Measurements from ENCODE around the gene PKN2.

Gene PKN2

GRCh38 chr1:88812366-88812765, 128.3 kb downstream of the PKN2 start:
- Histone ChIP-seq H3K4me1 (ENCODE audit: control insufficient read depth, insufficient read depth, low read length) (no peaks in the 10 kb centered on the region), H3K36me3 (ENCODE audit: control insufficient read depth in 2 of 2, insufficient read depth in 1 of 2, low read length in 2 of 2) (peaks cover 25 to 29% of the 10 kb centered on the region in 2 experiments)

GRCh38 chr1:88813471-88813870, 129.4 kb downstream of the PKN2 start:
- CTCF ChIA-PET: interaction anchor here (0.6 to 1.4 kb wide), 2 partner anchors 14 to 64 kb away, joined by 3 read pairs; no protein-coding TSS in a partner anchor
- POLR2A ChIA-PET: no interaction called here
- no peak overlapping the region for H3K4me3 ChIP-seq (ENCODE audit: low read depth, low read length)
- no peak overlapping the region for H3K27ac ChIP-seq (ENCODE audit: extremely low read depth, low read depth, low read length)
- H3K36me3 ChIP-seq (ENCODE audit: control insufficient read depth in 2 of 2, insufficient read depth in 1 of 2, low read length in 2 of 2): peaks cover 14 to 28% of the 10 kb centered on the region in 2 experiments; a peak in 2 of 3 replicates
- H3K9me3 ChIP-seq (ENCODE audit: control insufficient read depth, insufficient read depth, low read depth, low read length): no peaks in the 10 kb centered on the region
- H3K4me1 ChIP-seq (ENCODE audit: control insufficient read depth, insufficient read depth, low read length): no peaks in the 10 kb centered on the region
- TF ChIP-seq ZNF510 (tag by site-specific recombination; IDR thresholded peaks at IDR 0.05; ENCODE audit: insufficient replicate concordance) (no peak), ZNF157 (tag by site-specific recombination; IDR thresholded peaks at IDR 0.05) (no peak), ZNF132 (tag by site-specific recombination; IDR thresholded peaks at IDR 0.05; ENCODE audit: borderline replicate concordance) (no peak), ZNF423 (tag by site-specific recombination; IDR thresholded peaks at IDR 0.05) (no peak), ZNF837 (tag by site-specific recombination; IDR thresholded peaks at IDR 0.05) (no peak), MEIS1 (CRISPR knock-in tag; IDR thresholded peaks at IDR 0.05; ENCODE audit: borderline replicate concordance) (no peak), ZFP69B (tag by site-specific recombination; IDR thresholded peaks at IDR 0.05) (no peak), TSHZ1 (tag by site-specific recombination; IDR thresholded peaks at IDR 0.05; ENCODE audit: borderline replicate concordance) (no peak)

More at GRCh38 chr1:88812366-88812765, 128.3 kb downstream of the PKN2 start:
- Histone ChIP-seq H3K9me3 (ENCODE audit: control insufficient read depth, insufficient read depth, low read depth, low read length) (no peaks in the 10 kb centered on the region), H3K4me3 (ENCODE audit: low read depth, low read length) (no peak overlapping the region), H3K27ac (ENCODE audit: extremely low read depth, low read depth, low read length) (no peak overlapping the region)
- no peak for TF ChIP-seq ZNF791 (tag by site-specific recombination; IDR thresholded peaks at IDR 0.05)
- no peak for TF ChIP-seq ZNF18 (tag by site-specific recombination; IDR thresholded peaks at IDR 0.05)
- TF ChIP-seq ZNF2 (tag by site-specific recombination; IDR thresholded peaks at IDR 0.05): no peak
- TF ChIP-seq, protein P1, sequence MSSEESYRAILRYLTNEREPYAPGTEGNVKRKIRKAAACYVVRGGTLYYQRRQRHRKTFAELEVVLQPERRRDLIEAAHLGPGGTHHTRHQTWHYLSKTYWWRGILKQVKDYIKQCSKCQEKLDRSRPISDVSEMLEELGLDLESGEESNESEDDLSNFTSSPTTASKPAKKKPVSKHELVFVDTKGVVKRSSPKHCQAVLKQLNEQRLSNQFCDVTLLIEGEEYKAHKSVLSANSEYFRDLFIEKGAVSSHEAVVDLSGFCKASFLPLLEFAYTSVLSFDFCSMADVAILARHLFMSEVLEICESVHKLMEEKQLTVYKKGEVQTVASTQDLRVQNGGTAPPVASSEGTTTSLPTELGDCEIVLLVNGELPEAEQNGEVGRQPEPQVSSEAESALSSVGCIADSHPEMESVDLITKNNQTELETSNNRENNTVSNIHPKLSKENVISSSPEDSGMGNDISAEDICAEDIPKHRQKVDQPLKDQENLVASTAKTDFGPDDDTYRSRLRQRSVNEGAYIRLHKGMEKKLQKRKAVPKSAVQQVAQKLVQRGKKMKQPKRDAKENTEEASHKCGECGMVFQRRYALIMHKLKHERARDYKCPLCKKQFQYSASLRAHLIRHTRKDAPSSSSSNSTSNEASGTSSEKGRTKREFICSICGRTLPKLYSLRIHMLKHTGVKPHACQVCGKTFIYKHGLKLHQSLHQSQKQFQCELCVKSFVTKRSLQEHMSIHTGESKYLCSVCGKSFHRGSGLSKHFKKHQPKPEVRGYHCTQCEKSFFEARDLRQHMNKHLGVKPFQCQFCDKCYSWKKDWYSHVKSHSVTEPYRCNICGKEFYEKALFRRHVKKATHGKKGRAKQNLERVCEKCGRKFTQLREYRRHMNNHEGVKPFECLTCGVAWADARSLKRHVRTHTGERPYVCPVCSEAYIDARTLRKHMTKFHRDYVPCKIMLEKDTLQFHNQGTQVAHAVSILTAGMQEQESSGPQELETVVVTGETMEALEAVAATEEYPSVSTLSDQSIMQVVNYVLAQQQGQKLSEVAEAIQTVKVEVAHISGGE (tag by site-specific recombination; conservative IDR thresholded peaks at IDR 0.05; ENCODE audit: low read depth): no peak
- no peak for TF ChIP-seq FEZF1 (tag by site-specific recombination; IDR thresholded peaks at IDR 0.05)
- TF ChIP-seq ZBTB7A (tag by site-specific recombination; IDR thresholded peaks at IDR 0.05; ENCODE audit: low read depth): no peak
- TF ChIP-seq KLF10 (tag by site-specific recombination; IDR thresholded peaks at IDR 0.05): no peak
- TF ChIP-seq ZNF404 (tag by site-specific recombination; IDR thresholded peaks at IDR 0.05): no peak
- no peak for TF ChIP-seq ZIC2 (tag by site-specific recombination; IDR thresholded peaks at IDR 0.05)
- no peak for TF ChIP-seq ZNF184 (tag by site-specific recombination; IDR thresholded peaks at IDR 0.05)
- TF ChIP-seq ZNF148 (tag by site-specific recombination; IDR thresholded peaks at IDR 0.05; ENCODE audit: borderline replicate concordance): no peak
- TF ChIP-seq ZNF777 (tag by site-specific recombination; IDR thresholded peaks at IDR 0.05; ENCODE audit: borderline replicate concordance): no peak
- TF ChIP-seq ZNF514 (tag by site-specific recombination; IDR thresholded peaks at IDR 0.05): no peak
- TF ChIP-seq, protein P2, sequence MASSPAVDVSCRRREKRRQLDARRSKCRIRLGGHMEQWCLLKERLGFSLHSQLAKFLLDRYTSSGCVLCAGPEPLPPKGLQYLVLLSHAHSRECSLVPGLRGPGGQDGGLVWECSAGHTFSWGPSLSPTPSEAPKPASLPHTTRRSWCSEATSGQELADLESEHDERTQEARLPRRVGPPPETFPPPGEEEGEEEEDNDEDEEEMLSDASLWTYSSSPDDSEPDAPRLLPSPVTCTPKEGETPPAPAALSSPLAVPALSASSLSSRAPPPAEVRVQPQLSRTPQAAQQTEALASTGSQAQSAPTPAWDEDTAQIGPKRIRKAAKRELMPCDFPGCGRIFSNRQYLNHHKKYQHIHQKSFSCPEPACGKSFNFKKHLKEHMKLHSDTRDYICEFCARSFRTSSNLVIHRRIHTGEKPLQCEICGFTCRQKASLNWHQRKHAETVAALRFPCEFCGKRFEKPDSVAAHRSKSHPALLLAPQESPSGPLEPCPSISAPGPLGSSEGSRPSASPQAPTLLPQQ (tag by site-specific recombination; IDR thresholded peaks at IDR 0.05): no peak
- TF ChIP-seq ZNF558 (tag by site-specific recombination; IDR thresholded peaks at IDR 0.05): no peak
- CTCF ChIA-PET: interaction anchor here (1.4 kb wide), 1 partner anchor 13 kb away, joined by 3 read pairs; no protein-coding TSS in a partner anchor
- POLR2A ChIA-PET: no interaction called here

Measured in HEK293 (cell line).